ENCODE data around the gene LGR6.

LGR6 gene

GRCh38 chr1:202154148-202154765 is 39.3 kb upstream of the LGR6 start:
- no peak for DNase-seq
- 0 out of 2 replicates have a peak, but pooled peaks cover 3% of the 10 kb centered on the region for H3F3A ChIP-seq (ENCODE audit: insufficient read depth, low read length)
- no peaks in the 10 kb centered on the region for H3K27me3 ChIP-seq (replicated peaks; ENCODE audit: insufficient read depth, low read length)
- peaks cover 32% of the 10 kb centered on the region for H3K79me2 ChIP-seq (ENCODE audit: low read length)
- no peak overlapping the region for H3K27ac ChIP-seq (ENCODE audit: low read length)
- no peak overlapping the region for H3K4me3 ChIP-seq (ENCODE audit: low read length)
- H3K9ac ChIP-seq (ENCODE audit: low read length), result no peak overlapping the region
- H3K9me2 ChIP-seq (replicated peaks; ENCODE audit: insufficient read depth, low read length), result no peaks in the 10 kb centered on the region
- H3K4me1 ChIP-seq (ENCODE audit: low read length), result peaks cover 8% of the 10 kb centered on the region
- no peaks in the 10 kb centered on the region for H3K9me3 ChIP-seq (replicated peaks; ENCODE audit: insufficient read depth, low read length)
- H3K36me3 ChIP-seq (replicated peaks; ENCODE audit: insufficient read depth, low read length), result peaks cover 10% of the 10 kb centered on the region; the same call in 1 of the 2 replicates
- no peaks in the 10 kb centered on the region for H4K20me1 ChIP-seq (ENCODE audit: insufficient read depth, low read length)
- no peak for TF ChIP-seq EZH2 (optimal IDR thresholded peaks at IDR 0.05; ENCODE audit: low read depth, low read length)
- TF ChIP-seq EZH2phosphoT487 (IDR thresholded peaks at IDR 0.05; ENCODE audit: low read length), result no peak
- TF ChIP-seq, protein P1, sequence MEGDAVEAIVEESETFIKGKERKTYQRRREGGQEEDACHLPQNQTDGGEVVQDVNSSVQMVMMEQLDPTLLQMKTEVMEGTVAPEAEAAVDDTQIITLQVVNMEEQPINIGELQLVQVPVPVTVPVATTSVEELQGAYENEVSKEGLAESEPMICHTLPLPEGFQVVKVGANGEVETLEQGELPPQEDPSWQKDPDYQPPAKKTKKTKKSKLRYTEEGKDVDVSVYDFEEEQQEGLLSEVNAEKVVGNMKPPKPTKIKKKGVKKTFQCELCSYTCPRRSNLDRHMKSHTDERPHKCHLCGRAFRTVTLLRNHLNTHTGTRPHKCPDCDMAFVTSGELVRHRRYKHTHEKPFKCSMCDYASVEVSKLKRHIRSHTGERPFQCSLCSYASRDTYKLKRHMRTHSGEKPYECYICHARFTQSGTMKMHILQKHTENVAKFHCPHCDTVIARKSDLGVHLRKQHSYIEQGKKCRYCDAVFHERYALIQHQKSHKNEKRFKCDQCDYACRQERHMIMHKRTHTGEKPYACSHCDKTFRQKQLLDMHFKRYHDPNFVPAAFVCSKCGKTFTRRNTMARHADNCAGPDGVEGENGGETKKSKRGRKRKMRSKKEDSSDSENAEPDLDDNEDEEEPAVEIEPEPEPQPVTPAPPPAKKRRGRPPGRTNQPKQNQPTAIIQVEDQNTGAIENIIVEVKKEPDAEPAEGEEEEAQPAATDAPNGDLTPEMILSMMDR (IDR thresholded peaks at IDR 0.05; ENCODE audit: low read length), result no peak
- H2AFZ ChIP-seq (ENCODE audit: low read length), result no peak overlapping the region
- H3K4me2 ChIP-seq (ENCODE audit: low read depth, low read length), result no peak overlapping the region

DNA sequence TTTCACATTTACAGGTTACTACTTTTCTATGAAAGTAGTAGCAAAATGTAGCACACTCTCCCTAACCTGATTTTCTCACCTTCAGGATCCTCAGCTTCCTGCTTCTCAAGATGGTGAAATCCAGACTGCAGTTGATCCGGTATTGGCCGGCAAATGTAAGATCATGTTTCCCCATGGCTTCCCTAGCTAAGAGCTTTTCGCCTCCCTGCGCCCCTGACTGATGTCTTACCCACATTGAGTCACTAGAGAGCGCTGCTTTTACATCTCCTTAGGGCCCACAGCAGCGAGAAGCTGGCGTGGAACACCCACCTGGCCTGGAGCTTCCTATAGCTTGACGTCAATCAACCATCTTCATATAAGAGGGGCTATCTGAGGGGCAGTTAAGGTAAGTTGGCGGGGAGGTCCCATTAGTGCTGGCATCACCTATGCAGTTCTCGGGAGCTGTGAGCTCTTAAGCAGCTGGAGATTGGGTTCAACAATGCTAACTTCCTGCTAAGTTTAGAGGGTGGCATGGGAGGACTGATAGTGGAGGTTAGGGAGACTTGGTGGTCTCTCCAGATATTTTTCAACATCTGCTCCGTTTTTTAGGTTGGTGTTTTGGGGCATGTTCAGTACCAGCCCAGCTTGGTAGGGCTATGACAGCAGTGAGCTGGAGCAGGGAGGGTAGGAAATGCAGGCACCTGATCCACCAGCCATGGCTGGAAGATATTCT is 38.7 kb upstream of the LGR6 start:
- H3K4me2 ChIP-seq (ENCODE audit: low read depth, low read length), result no peak overlapping the region
- no peak overlapping the region for H3K9ac ChIP-seq (ENCODE audit: low read length)
- no peaks in the 10 kb centered on the region for H4K20me1 ChIP-seq (ENCODE audit: insufficient read depth, low read length)
- H2AFZ ChIP-seq (ENCODE audit: low read length), result no peak overlapping the region
- no peaks in the 10 kb centered on the region for H3K9me2 ChIP-seq (replicated peaks; ENCODE audit: insufficient read depth, low read length)
- no peaks in the 10 kb centered on the region for H3K27me3 ChIP-seq (replicated peaks; ENCODE audit: insufficient read depth, low read length)
- H3K4me1 ChIP-seq (ENCODE audit: low read length), result peaks cover 9% of the 10 kb centered on the region
- DNase-seq, result peak; percentile 46
- 0 out of 2 replicates have a peak, but pooled peaks cover 3% of the 10 kb centered on the region for H3F3A ChIP-seq (ENCODE audit: insufficient read depth, low read length)
- H3K36me3 ChIP-seq (replicated peaks; ENCODE audit: insufficient read depth, low read length), result peaks cover 10% of the 10 kb centered on the region; the same call in 1 of the 2 replicates
- H3K79me2 ChIP-seq (ENCODE audit: low read length), result peaks cover 39% of the 10 kb centered on the region
- H3K27ac ChIP-seq (ENCODE audit: low read length), result no peak overlapping the region
- no peak for TF ChIP-seq EZH2phosphoT487 (IDR thresholded peaks at IDR 0.05; ENCODE audit: low read length)
- TF ChIP-seq, protein P1 (IDR thresholded peaks at IDR 0.05; ENCODE audit: low read length), result peak; percentile 57
- no peaks in the 10 kb centered on the region for H3K9me3 ChIP-seq (replicated peaks; ENCODE audit: insufficient read depth, low read length)
- H3K4me3 ChIP-seq (ENCODE audit: low read length), result no peak overlapping the region

- Histone ChIP-seq H3K4me1 (ENCODE audit: low read length) (peaks cover 9% of the 10 kb centered on the region), H3K27me3 (replicated peaks; ENCODE audit: insufficient read depth, low read length) (no peaks in the 10 kb centered on the region), H3K79me2 (ENCODE audit: low read length) (peaks cover 45% of the 10 kb centered on the region), H3K4me3 (ENCODE audit: low read length) (no peak overlapping the region), H4K20me1 (ENCODE audit: insufficient read depth, low read length) (no peaks in the 10 kb centered on the region), H3K9me3 (replicated peaks; ENCODE audit: insufficient read depth, low read length) (no peaks in the 10 kb centered on the region), H3K9me2 (replicated peaks; ENCODE audit: insufficient read depth, low read length) (no peaks in the 10 kb centered on the region), H3F3A (ENCODE audit: insufficient read depth, low read length) (0 out of 2 replicates have a peak, but pooled peaks cover 3% of the 10 kb centered on the region), H3K9ac (ENCODE audit: low read length) (no peak overlapping the region), H3K4me2 (ENCODE audit: low read depth, low read length) (no peak overlapping the region), H3K27ac (ENCODE audit: low read length) (no peak overlapping the region), H3K36me3 (replicated peaks; ENCODE audit: insufficient read depth, low read length) (peaks cover 10% of the 10 kb centered on the region; the same call in 1 of the 2 replicates), H2AFZ (ENCODE audit: low read length) (no peak overlapping the region)
- no peak for DNase-seq
- no peak for TF ChIP-seq EZH2 (optimal IDR thresholded peaks at IDR 0.05; ENCODE audit: low read depth, low read length)
- TF ChIP-seq EZH2phosphoT487 (IDR thresholded peaks at IDR 0.05; ENCODE audit: low read length), result no peak
- TF ChIP-seq, protein P1 (IDR thresholded peaks at IDR 0.05; ENCODE audit: low read length), result no peak
These were observed 38.0 kb upstream of the LGR6 start for GRCh38 chr1:202155478-202156021.

Measured in MM.1S (cell line).